Measurements from ENCODE around the gene SIRT7.

- no peak for TF ChIP-seq SUZ12 (IDR thresholded peaks at IDR 0.05; ENCODE audit: extremely low read depth, insufficient read depth, insufficient read length)
- no peak for TF ChIP-seq ZNF274 (IDR thresholded peaks at IDR 0.05; ENCODE audit: low read depth, low read length)
- TF ChIP-seq YY1 (IDR thresholded peaks at IDR 0.05; ENCODE audit: insufficient read depth, insufficient read length): no peak
These were observed 49.2 kb downstream of the SIRT7 start for GRCh38 chr17:81868674-81869220.

Data from NT2/D1 (cell line).